ENCODE measurements around the gene NXNL1.

GRCh38 chr19:17419621-17420474, 40.9 kb downstream of the NXNL1 start, which contains the start of gene MVB12A:
- TF ChIP-seq CTCF (IDR thresholded peaks at IDR 0.05; ENCODE audit: extremely low read depth in 1 of 2, insufficient read depth in 1 of 2, low read depth in 1 of 2, low read length in 2 of 2), result no peak
- peak; percentile 69 for TF ChIP-seq POLR2AphosphoS5 (IDR thresholded peaks at IDR 0.05; ENCODE audit: insufficient read depth, low read depth, low read length)
- TF ChIP-seq JUN (IDR thresholded peaks at IDR 0.05; ENCODE audit: borderline replicate concordance, insufficient read depth, insufficient read length, low read depth), result no peak
- TF ChIP-seq POLR2A (IDR thresholded peaks at IDR 0.05; ENCODE audit: low read depth, low read length), result peak; percentile 60
- peak; percentile 21 for TF ChIP-seq MYC (IDR thresholded peaks at IDR 0.05; ENCODE audit: low read depth, low read length)
- TF ChIP-seq EZH2 (IDR thresholded peaks at IDR 0.05; ENCODE audit: borderline replicate concordance, low read depth, low read length, severe bottlenecking), result no peak
- peak; percentile 72 for TF ChIP-seq MAX (IDR thresholded peaks at IDR 0.05; ENCODE audit: insufficient read depth, insufficient read length)
